Coronary artery (tissue), 2 donors: Measurements from ENCODE around the gene G2E3.

Experiments used
- DNase-seq: peaks from one replicate; pipeline ENCODE4 v3.0.0-alpha.2; 2017; ENCODE audit warnings: low spot score
- H3K27ac ChIP-seq, 2 donors: fragments of 200-600 bp; sonication (generic); one replicate each; pipeline ENCODE4 v1.5.1; 2016 to 2019
- H3K4me3 ChIP-seq: fragments of 200-600 bp; sonication (generic); 2 replicates; pipeline ENCODE4 v1.5.1; 2016; ENCODE audit warnings: mild to moderate bottlenecking, moderate library complexity
- CTCF ChIP-seq: fragments of 200-600 bp; sonication (generic); IDR thresholded peaks from one replicate; pipeline ENCODE4 v1.5.1; 2019; ENCODE audit warnings: antibody characterized with exemption

Gene G2E3

GRCh38 chr14:30658645-30659044 lies 99.7 kb downstream of the G2E3 start:
- H3K4me3 ChIP-seq, result no peak overlapping the region
- DNase-seq, result no peak
- TF ChIP-seq CTCF, result no peak
- no peak overlapping the region for H3K27ac ChIP-seq

- no peak for TF ChIP-seq CTCF
- no peak overlapping the region for H3K4me3 ChIP-seq
- DNase-seq, result no peak
- H3K27ac ChIP-seq, result no peak overlapping the region
Observed at GRCh38 chr14:30669594-30669993, 110.6 kb downstream of the G2E3 start.
